HepG2 (cell line): ENCODE measurements around the gene SECTM1. TPM values are rescaled to one million over a fixed set of nuclear protein-coding genes. Genes with fewer than 3 reads are reported as not detected.

ENCODE experiments used
- DMAP1 ChIP-seq: IDR thresholded peaks from 2 replicates; pipeline ENCODE4 v1.6.1; 2016
- MZF1 ChIP-seq: sonication (generic); formaldehyde crosslinking; IDR thresholded peaks from 2 replicates; pipeline ENCODE4 v1.8.1; 2023; ENCODE audit warnings: mild to moderate bottlenecking, missing genetic modification reagents, borderline replicate concordance
- PTBP1 ChIP-seq: fragments of 200-400 bp; formaldehyde crosslinking; IDR thresholded peaks from 2 replicates; pipeline ENCODE4 v1.6.1; 2018; ENCODE audit warnings: low read length, low read depth; ENCODE audit not compliant: poor library complexity, severe bottlenecking
- THAP11 ChIP-seq: IDR thresholded peaks from 2 replicates; pipeline ENCODE4 v1.6.1; 2016; ENCODE audit warnings: missing biosample characterization, missing genetic modification reagents
- ZBTB39 ChIP-seq: sonication (generic); formaldehyde crosslinking; IDR thresholded peaks from 2 replicates; pipeline ENCODE4 v1.5.0; 2020; ENCODE audit warnings: missing genetic modification reagents
- ZNF281 ChIP-seq: sonication (generic); formaldehyde crosslinking; IDR thresholded peaks from 2 replicates; pipeline ENCODE4 v1.4.0; 2020; ENCODE audit warnings: missing genetic modification reagents, borderline replicate concordance
- polyA plus RNA-seq, 8 experiments: library from polyadenylated mRNA; depleted of rRNA in 3 of 8; stranded (reverse) in 7 of 8; unstranded in 1 of 8; fragments of >200 nt; fragmentation: Illumina TruSeq in 4 of 8; extraction: Trizol in 4 of 8; gene quantifications; 2 replicates each; pipeline versions ENCODE4 v1.2.1 to v1.2.3, GENCODE V29; 2011 to 2016; ENCODE audit warnings: low read depth in 4 of 8, missing spikeins in 1 of 8, mixed read lengths in 1 of 8; ENCODE audit not compliant: insufficient read depth in 1 of 8
- total RNA-seq, 5 experiments: library from RNA; depleted of rRNA; stranded (reverse); fragments of >200 nt; fragmentation: Illumina TruSeq; extraction: Trizol; gene quantifications; 2 replicates each; pipeline ENCODE4 v1.2.3, GENCODE V29; 2016; ENCODE audit warnings: low read depth in 1 of 5
- TF ChIP-seq, protein P1 (sequence below): sonication (generic); formaldehyde crosslinking; IDR thresholded peaks from one replicate; pipeline ENCODE4 v1.5.1; 2020; ENCODE audit warnings: mild to moderate bottlenecking, missing genetic modification reagents; ENCODE audit errors: not compliant biosample characterization
- TF ChIP-seq, protein P2 (sequence below): sonication (generic); formaldehyde crosslinking; IDR thresholded peaks from 2 replicates; pipeline ENCODE4 v1.4.0; 2020; ENCODE audit warnings: missing genetic modification reagents, borderline replicate concordance
- TF ChIP-seq, protein P3 (sequence below): sonication (generic); formaldehyde crosslinking; IDR thresholded peaks from 2 replicates; pipeline ENCODE4 v1.8.0; 2022; ENCODE audit warnings: mild to moderate bottlenecking, missing genetic modification reagents
- TF ChIP-seq, protein P4 (sequence below): IDR thresholded peaks from 2 replicates; pipeline ENCODE4 v1.6.1; 2012; ENCODE audit warnings: inconsistent platforms

Gene SECTM1
- total and polyA plus RNA-seq, 2 of the 13 experiments (the other 11 are each of a cell fraction or from before 2014, with no cell fraction given): 3.5 to 5.3 TPM

GRCh38 chr17:82330322-82331239 is 3.0 kb downstream of the SECTM1 start (continued):
- TF ChIP-seq ZNF281 (CRISPR knock-in tag) (peak; percentile 43; the same call in 1 of the 2 replicates), ZBTB39 (CRISPR knock-in tag) (no peak), THAP11 (CRISPR knock-in tag) (peak; percentile 50), MZF1 (CRISPR knock-in tag) (0 out of 2 replicates have a peak, but pooled peaks have one; percentile 59), PTBP1 (no peak), DMAP1 (0 out of 2 replicates have a peak, but pooled peaks have one; percentile 43)
- TF ChIP-seq, protein P1, sequence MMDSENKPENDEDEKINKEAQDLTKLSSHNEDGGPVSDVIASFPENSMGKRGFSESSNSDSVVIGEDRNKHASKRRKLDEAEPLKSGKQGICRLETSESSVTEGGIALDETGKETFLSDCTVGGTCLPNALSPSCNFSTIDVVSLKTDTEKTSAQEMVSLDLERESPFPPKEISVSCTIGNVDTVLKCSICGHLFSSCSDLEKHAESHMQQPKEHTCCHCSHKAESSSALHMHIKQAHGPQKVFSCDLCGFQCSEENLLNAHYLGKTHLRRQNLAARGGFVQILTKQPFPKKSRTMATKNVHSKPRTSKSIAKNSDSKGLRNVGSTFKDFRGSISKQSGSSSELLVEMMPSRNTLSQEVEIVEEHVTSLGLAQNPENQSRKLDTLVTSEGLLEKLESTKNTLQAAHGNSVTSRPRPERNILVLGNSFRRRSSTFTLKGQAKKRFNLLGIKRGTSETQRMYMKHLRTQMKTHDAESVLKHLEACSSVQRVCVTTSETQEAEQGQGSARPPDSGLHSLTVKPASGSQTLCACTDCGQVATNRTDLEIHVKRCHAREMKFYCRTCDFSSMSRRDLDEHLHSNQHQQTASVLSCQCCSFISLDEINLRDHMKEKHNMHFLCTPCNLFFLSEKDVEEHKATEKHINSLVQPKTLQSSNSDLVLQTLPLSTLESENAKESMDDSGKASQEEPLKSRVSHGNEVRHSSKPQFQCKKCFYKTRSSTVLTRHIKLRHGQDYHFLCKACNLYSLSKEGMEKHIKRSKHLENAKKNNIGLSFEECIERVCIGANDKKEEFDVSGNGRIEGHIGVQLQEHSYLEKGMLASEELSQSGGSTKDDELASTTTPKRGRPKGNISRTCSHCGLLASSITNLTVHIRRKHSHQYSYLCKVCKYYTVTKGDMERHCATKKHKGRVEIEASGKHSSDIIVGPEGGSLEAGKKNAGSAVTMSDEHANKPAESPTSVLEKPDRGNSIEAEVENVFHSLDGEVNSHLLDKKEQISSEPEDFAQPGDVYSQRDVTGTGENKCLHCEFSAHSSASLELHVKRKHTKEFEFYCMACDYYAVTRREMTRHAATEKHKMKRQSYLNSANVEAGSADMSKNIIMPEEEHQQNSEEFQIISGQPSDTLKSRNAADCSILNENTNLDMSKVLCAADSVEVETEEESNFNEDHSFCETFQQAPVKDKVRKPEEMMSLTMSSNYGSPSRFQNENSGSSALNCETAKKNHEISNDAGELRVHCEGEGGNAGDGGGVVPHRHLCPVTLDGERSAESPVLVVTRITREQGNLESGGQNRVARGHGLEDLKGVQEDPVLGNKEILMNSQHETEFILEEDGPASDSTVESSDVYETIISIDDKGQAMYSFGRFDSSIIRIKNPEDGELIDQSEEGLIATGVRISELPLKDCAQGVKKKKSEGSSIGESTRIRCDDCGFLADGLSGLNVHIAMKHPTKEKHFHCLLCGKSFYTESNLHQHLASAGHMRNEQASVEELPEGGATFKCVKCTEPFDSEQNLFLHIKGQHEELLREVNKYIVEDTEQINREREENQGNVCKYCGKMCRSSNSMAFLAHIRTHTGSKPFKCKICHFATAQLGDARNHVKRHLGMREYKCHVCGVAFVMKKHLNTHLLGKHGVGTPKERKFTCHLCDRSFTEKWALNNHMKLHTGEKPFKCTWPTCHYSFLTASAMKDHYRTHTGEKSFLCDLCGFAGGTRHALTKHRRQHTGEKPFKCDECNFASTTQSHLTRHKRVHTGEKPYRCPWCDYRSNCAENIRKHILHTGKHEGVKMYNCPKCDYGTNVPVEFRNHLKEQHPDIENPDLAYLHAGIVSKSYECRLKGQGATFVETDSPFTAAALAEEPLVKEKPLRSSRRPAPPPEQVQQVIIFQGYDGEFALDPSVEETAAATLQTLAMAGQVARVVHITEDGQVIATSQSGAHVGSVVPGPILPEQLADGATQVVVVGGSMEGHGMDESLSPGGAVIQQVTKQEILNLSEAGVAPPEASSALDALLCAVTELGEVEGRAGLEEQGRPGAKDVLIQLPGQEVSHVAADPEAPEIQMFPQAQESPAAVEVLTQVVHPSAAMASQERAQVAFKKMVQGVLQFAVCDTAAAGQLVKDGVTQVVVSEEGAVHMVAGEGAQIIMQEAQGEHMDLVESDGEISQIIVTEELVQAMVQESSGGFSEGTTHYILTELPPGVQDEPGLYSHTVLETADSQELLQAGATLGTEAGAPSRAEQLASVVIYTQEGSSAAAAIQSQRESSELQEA (CRISPR knock-in tag): no peak
- TF ChIP-seq, protein P2, sequence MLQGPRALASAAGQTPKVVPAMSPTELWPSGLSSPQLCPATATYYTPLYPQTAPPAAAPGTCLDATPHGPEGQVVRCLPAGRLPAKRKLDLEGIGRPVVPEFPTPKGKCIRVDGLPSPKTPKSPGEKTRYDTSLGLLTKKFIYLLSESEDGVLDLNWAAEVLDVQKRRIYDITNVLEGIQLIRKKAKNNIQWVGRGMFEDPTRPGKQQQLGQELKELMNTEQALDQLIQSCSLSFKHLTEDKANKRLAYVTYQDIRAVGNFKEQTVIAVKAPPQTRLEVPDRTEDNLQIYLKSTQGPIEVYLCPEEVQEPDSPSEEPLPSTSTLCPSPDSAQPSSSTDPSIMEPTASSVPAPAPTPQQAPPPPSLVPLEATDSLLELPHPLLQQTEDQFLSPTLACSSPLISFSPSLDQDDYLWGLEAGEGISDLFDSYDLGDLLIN: peak; percentile 54; the same call in 1 of the 2 replicates
- TF ChIP-seq, protein P3, sequence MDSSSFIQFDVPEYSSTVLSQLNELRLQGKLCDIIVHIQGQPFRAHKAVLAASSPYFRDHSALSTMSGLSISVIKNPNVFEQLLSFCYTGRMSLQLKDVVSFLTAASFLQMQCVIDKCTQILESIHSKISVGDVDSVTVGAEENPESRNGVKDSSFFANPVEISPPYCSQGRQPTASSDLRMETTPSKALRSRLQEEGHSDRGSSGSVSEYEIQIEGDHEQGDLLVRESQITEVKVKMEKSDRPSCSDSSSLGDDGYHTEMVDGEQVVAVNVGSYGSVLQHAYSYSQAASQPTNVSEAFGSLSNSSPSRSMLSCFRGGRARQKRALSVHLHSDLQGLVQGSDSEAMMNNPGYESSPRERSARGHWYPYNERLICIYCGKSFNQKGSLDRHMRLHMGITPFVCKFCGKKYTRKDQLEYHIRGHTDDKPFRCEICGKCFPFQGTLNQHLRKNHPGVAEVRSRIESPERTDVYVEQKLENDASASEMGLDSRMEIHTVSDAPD: no peak
- TF ChIP-seq, protein P4, sequence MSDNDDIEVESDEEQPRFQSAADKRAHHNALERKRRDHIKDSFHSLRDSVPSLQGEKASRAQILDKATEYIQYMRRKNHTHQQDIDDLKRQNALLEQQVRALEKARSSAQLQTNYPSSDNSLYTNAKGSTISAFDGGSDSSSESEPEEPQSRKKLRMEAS: peak; percentile 37; the same call in 1 of the 2 replicates
